ENCODE measurements around the gene SIRT4.

SIRT4 gene

DNA sequence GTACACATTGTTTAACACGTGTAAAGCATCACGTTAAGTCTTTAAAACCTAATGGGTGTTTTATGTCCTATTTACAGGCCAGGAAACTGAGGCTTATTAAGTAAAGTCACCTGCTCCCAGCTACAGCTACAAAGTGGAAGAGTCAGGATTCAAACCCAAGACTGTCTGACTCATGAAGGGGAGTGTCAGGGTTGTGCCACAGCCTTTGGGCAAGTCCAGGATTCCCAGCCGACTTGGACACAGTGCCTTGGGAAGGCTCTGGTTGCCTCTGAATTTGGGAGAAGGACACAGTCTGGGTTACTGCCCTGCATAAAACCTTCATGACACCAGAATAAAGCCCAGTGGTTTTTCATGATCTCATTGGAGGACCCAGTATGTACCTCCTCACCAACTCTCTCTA, 17.7 kb upstream of the SIRT4 start:
- TF ChIP-seq EZH2phosphoT487 (IDR thresholded peaks at IDR 0.05; ENCODE audit: borderline replicate concordance): no peak
- TF ChIP-seq, protein P1, sequence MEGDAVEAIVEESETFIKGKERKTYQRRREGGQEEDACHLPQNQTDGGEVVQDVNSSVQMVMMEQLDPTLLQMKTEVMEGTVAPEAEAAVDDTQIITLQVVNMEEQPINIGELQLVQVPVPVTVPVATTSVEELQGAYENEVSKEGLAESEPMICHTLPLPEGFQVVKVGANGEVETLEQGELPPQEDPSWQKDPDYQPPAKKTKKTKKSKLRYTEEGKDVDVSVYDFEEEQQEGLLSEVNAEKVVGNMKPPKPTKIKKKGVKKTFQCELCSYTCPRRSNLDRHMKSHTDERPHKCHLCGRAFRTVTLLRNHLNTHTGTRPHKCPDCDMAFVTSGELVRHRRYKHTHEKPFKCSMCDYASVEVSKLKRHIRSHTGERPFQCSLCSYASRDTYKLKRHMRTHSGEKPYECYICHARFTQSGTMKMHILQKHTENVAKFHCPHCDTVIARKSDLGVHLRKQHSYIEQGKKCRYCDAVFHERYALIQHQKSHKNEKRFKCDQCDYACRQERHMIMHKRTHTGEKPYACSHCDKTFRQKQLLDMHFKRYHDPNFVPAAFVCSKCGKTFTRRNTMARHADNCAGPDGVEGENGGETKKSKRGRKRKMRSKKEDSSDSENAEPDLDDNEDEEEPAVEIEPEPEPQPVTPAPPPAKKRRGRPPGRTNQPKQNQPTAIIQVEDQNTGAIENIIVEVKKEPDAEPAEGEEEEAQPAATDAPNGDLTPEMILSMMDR (conservative IDR thresholded peaks at IDR 0.05; ENCODE audit: low read length): no peak
- Histone ChIP-seq H3K4me1 (ENCODE audit: insufficient read depth, low read length, poor library complexity, severe bottlenecking) (no peaks in the 10 kb centered on the region), H3K4me3 (ENCODE audit: low read length, poor library complexity, severe bottlenecking) (no peak overlapping the region), H3K36me3 (ENCODE audit: insufficient read depth, low read length) (no peaks in the 10 kb centered on the region), H3K9me3 (ENCODE audit: insufficient read depth, low read depth, low read length) (no peaks in the 10 kb centered on the region), H3K9me2 (replicated peaks; ENCODE audit: low read depth, low read length) (no peaks in the 10 kb centered on the region), H3F3A (ENCODE audit: low read depth) (no peaks in the 10 kb centered on the region), H3K79me2 (ENCODE audit: insufficient read depth, low read length) (no peaks in the 10 kb centered on the region), H2AFZ (ENCODE audit: low read length) (no peak overlapping the region), H3K9ac (ENCODE audit: low read depth, low read length, poor library complexity, severe bottlenecking) (no peak overlapping the region), H4K20me1 (ENCODE audit: insufficient read depth, low read length, poor library complexity, severe bottlenecking) (no peaks in the 10 kb centered on the region), H3K4me2 (ENCODE audit: low read depth, low read length, poor library complexity, severe bottlenecking) (no peak overlapping the region), H3K27me3 (ENCODE audit: insufficient read depth, low read length, poor library complexity, severe bottlenecking) (no peaks in the 10 kb centered on the region)

DNA sequence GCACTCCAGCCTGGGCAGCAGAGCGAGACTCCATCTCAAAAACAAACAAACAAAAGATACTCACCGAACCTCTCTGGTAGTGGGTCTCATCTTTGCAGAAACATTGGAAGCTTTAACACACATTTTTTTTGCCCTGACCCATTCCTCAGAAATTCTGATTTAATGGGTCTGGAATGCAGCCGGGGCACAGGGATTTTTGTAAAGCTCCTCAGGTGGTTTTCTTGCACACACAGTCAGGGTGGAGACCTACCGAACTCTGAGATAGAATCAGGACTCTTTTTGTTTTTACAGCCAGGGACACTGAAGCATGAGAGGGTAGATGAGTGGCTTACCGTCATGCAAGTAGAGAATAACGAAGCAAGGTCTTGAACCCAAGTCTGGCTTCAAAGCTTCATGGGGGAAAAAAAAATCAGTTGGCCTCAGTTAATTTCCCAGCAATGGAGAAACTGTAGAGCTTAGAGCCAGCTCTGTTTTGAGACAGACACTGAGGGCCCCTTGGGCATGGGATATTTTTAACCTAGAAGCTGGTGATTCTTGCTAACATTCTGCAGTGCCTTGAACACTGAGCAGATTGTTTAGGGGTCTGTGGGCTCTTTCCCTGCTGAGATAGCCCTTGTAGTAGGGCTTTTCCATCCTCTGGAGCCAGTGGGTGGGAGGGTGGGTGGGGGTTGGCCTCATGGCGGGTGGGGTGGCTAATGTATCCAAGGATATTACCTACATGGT, 15.2 kb upstream of the SIRT4 start:
- Histone ChIP-seq H3K36me3 (ENCODE audit: insufficient read depth, low read length) (no peaks in the 10 kb centered on the region), H3K4me2 (ENCODE audit: low read depth, low read length, poor library complexity, severe bottlenecking) (no peak overlapping the region), H3K9me3 (ENCODE audit: insufficient read depth, low read depth, low read length) (no peaks in the 10 kb centered on the region), H3K27me3 (ENCODE audit: insufficient read depth, low read length, poor library complexity, severe bottlenecking) (no peaks in the 10 kb centered on the region), H3K4me1 (ENCODE audit: insufficient read depth, low read length, poor library complexity, severe bottlenecking) (no peaks in the 10 kb centered on the region), H3K9me2 (replicated peaks; ENCODE audit: low read depth, low read length) (no peaks in the 10 kb centered on the region), H4K20me1 (ENCODE audit: insufficient read depth, low read length, poor library complexity, severe bottlenecking) (no peaks in the 10 kb centered on the region), H3K79me2 (ENCODE audit: insufficient read depth, low read length) (no peaks in the 10 kb centered on the region), H3F3A (ENCODE audit: low read depth) (peaks cover 9% of the 10 kb centered on the region), H3K9ac (ENCODE audit: low read depth, low read length, poor library complexity, severe bottlenecking) (no peak overlapping the region), H3K4me3 (ENCODE audit: low read length, poor library complexity, severe bottlenecking) (no peak overlapping the region), H2AFZ (ENCODE audit: low read length) (no peak overlapping the region)
- TF ChIP-seq, protein P1 (conservative IDR thresholded peaks at IDR 0.05; ENCODE audit: low read length): no peak
- TF ChIP-seq EZH2phosphoT487 (IDR thresholded peaks at IDR 0.05; ENCODE audit: borderline replicate concordance): no peak

DNA sequence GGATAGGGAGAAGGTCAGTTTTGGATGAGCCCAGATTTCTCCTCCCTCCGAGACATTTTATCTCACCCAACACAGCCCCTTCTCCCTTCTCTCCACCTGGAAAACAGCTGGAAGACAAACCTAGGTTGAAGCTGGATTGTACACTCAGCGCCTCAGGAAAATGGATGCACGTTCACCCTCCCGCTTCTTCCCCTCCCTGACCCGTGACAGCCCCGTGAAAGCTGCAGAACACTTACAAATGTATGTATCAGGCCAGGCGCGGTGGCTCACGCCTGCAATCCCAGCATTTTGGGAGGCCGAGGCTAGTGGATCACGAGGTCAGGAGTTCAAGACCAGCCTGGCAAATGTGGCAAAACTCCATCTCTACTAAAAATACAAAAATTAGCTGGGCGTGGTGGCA, 14.6 kb upstream of the SIRT4 start:
- Histone ChIP-seq H3K9me2 (replicated peaks; ENCODE audit: low read depth, low read length) (no peaks in the 10 kb centered on the region), H3K27me3 (ENCODE audit: insufficient read depth, low read length, poor library complexity, severe bottlenecking) (no peaks in the 10 kb centered on the region), H3K4me2 (ENCODE audit: low read depth, low read length, poor library complexity, severe bottlenecking) (no peak overlapping the region), H3K4me3 (ENCODE audit: low read length, poor library complexity, severe bottlenecking) (no peak overlapping the region), H4K20me1 (ENCODE audit: insufficient read depth, low read length, poor library complexity, severe bottlenecking) (no peaks in the 10 kb centered on the region), H3K9me3 (ENCODE audit: insufficient read depth, low read depth, low read length) (no peaks in the 10 kb centered on the region), H2AFZ (ENCODE audit: low read length) (no peak overlapping the region), H3K79me2 (ENCODE audit: insufficient read depth, low read length) (no peaks in the 10 kb centered on the region), H3K9ac (ENCODE audit: low read depth, low read length, poor library complexity, severe bottlenecking) (no peak overlapping the region), H3K4me1 (ENCODE audit: insufficient read depth, low read length, poor library complexity, severe bottlenecking) (peaks cover 2% of the 10 kb centered on the region), H3F3A (ENCODE audit: low read depth) (peaks cover 13% of the 10 kb centered on the region), H3K36me3 (ENCODE audit: insufficient read depth, low read length) (no peaks in the 10 kb centered on the region)
- TF ChIP-seq, protein P1 (conservative IDR thresholded peaks at IDR 0.05; ENCODE audit: low read length): no peak
- no peak for TF ChIP-seq EZH2phosphoT487 (IDR thresholded peaks at IDR 0.05; ENCODE audit: borderline replicate concordance)
